Peyer's patch (tissue), 4 donors: Measurements from ENCODE around the gene ENTPD8. TPM values are rescaled to one million over a fixed set of nuclear protein-coding genes. Genes with fewer than 3 reads are reported as not detected.

ENCODE experiments used
- DNase-seq, 3 donors: peaks; one replicate each; pipeline ENCODE4 v3.0.0-alpha.2; 2017 to 2019
- H3K27ac ChIP-seq, 4 donors: fragments of 200-600 bp; sonication (generic); one replicate each; pipeline ENCODE4 v1.5.1; 2016 to 2019
- H3K27me3 ChIP-seq, 2 donors: fragments of 200-600 bp; sonication (generic); one replicate each; pipeline ENCODE4 v1.5.1; 2019
- H3K36me3 ChIP-seq, 3 donors: fragments of 200-600 bp; sonication (generic); one replicate each; pipeline ENCODE4 v1.5.1; 2016 to 2019
- H3K4me1 ChIP-seq, 4 donors: fragments of 200-600 bp; sonication (generic); one replicate each; pipeline ENCODE4 v1.5.1; 2016 to 2019
- H3K4me3 ChIP-seq, 4 donors: fragments of 200-600 bp; sonication (generic); 1 replicate in 3 of 4; 2 replicates in 1 of 4; pipeline ENCODE4 v1.5.1; 2016 to 2019; ENCODE audit warnings: mild to moderate bottlenecking in 1 of 4
- H3K9me3 ChIP-seq, 4 donors: fragments of 200-600 bp; sonication (generic); one replicate each; pipeline ENCODE4 v1.5.1; 2016 to 2019; ENCODE audit warnings: mild to moderate bottlenecking in 1 of 4
- POLR2A ChIP-seq, 2 donors: fragments of 450-650 bp; IDR thresholded peaks; one replicate each; pipeline ENCODE4 v1.5.1; 2017; ENCODE audit warnings: antibody characterized with exemption in 2 of 2, mild to moderate bottlenecking in 2 of 2, moderate library complexity in 2 of 2
- total RNA-seq, 4 donors: library from RNA; depleted of rRNA; stranded (reverse); fragments of >200 nt; gene quantifications; one replicate each; pipeline ENCODE4 v1.1.0, GENCODE V29; 2016
- TF ChIP-seq, protein P1 (sequence below), 6 experiments: fragments of 450-650 bp in 4 of 6; fragments of 200-600 bp in 2 of 6; sonication (generic) in 1 of 6; IDR thresholded peaks; one replicate each; pipeline ENCODE4 v1.5.1; 2017 to 2019; ENCODE audit warnings: antibody characterized with exemption in 6 of 6, mild to moderate bottlenecking in 3 of 6, moderate library complexity in 1 of 6

The ENTPD8 gene
- total RNA-seq, 4 donors from 2014 or later, result 26.4 to 143 (median 104) TPM

DNA sequence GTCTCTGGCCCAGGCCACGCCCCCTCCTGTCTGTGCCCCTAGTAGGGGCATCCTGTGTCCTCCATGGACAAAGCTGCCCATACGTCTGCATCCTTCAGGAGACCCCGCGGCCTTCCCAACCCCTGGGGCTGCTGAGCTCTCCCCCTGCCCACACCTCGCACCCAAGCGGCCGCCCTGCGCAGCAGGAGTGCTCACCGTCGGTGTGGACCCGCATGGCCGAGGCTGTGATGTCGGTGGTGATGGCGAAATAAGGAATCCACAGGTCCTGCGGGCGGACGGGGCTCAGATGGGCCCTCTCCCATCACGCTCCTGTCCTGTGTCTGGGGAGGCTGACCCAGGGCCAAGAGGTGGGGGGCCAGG lies 22.8 kb upstream of the ENTPD8 start:
- DNase-seq, result peak in 1 of 3 donors; percentile 41
- Histone ChIP-seq H3K9me3 (no peaks in the 10 kb centered on the region), H3K36me3 (no peaks in the 10 kb centered on the region), H3K27me3 (no peaks in the 10 kb centered on the region), H3K27ac (no peak overlapping the region), H3K4me3 (no peak overlapping the region), H3K4me1 (peaks cover 4 to 22% (median 15%) of the 10 kb centered on the region in 4 donors)
- no peak for TF ChIP-seq POLR2A (IDR thresholded peaks at IDR 0.05)
- TF ChIP-seq, protein P1, sequence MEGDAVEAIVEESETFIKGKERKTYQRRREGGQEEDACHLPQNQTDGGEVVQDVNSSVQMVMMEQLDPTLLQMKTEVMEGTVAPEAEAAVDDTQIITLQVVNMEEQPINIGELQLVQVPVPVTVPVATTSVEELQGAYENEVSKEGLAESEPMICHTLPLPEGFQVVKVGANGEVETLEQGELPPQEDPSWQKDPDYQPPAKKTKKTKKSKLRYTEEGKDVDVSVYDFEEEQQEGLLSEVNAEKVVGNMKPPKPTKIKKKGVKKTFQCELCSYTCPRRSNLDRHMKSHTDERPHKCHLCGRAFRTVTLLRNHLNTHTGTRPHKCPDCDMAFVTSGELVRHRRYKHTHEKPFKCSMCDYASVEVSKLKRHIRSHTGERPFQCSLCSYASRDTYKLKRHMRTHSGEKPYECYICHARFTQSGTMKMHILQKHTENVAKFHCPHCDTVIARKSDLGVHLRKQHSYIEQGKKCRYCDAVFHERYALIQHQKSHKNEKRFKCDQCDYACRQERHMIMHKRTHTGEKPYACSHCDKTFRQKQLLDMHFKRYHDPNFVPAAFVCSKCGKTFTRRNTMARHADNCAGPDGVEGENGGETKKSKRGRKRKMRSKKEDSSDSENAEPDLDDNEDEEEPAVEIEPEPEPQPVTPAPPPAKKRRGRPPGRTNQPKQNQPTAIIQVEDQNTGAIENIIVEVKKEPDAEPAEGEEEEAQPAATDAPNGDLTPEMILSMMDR (IDR thresholded peaks at IDR 0.05), result no peak

DNA sequence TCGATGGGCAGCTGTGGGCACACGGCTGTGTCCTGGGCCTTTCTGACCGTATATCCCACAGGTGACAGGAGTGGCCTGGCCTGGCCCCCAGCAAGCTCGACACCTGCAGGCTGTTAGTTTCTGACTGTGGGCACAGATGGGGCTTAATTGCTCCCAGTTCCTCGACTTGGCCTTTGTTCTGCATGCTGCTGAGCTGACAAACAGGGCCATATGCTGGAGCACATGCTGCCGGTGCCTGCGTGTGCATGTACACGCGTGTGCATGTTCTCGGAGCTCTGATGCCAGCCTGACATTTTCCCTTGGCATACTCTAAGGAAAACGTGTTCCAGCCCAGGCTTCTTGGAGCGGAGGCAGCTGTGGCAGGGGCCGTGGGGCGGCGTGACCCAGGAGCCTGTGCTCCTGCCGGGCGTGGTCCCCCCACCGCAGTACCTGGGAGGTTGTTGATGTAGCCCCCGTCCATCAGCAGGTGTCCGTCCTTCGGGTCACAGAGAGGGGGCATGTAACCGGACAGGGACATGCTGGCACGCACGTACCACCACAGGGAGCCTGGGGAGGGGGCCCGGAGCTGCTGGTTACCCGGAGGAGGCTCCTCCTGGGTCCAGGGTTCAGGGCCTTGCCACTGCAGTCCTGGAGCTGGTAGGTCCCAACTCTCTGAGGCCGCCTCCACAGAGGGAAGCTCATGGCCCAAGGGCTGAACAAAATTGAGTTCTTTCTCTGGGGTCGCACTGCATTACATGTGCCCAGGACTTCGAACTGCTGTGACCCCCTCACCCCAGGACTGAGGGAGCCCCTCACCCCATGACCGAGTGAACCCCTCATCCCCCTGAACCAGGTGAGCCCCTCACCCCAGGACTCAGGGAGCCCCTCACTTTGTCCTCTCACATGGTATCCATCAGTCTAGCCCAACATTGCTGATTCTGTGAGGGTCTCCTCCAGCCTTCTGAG lies 22.1 kb upstream of the ENTPD8 start:
- peak in 1 of 3 donors; percentile 45 for DNase-seq
- no peaks in the 10 kb centered on the region for H3K9me3 ChIP-seq
- peaks cover 4 to 29% (median 20%) of the 10 kb centered on the region in 4 donors for H3K4me1 ChIP-seq
- H3K4me3 ChIP-seq, result no peak overlapping the region
- no peak overlapping the region for H3K27ac ChIP-seq
- H3K27me3 ChIP-seq, result no peaks in the 10 kb centered on the region
- no peak for TF ChIP-seq POLR2A (IDR thresholded peaks at IDR 0.05)
- TF ChIP-seq, protein P1 (IDR thresholded peaks at IDR 0.05), result no peak
- no peaks in the 10 kb centered on the region for H3K36me3 ChIP-seq

DNA sequence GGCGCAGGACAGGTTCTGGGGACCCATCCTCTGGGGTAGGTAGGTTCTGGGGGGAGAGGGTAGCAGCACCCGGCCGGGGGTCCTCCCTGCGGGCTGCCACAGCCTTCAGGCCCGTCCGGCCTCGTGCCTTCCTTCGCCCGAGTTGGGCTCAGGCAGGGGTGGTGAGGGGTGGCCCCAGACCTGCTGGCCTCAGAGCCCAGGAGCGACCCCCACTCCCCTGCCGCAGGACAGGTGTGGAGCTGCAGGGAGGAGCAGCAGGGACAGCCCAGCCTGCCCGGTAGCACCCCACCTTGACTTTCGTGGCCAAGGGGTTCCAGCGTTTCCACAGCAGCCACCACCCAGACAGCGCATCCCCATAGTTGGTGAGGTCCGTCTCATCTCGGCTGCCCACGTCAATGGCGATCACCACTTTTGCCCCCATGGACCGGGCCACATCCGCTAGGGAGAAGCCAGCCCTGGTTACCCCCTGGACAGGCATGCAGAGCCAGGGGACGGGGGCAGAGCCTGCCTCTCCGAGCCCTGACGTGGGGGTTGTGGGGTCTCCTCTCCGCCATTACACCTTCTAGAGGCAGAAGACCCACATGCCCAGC lies 21.3 kb upstream of the ENTPD8 start:
- Histone ChIP-seq H3K4me3 (peak overlapping the region in 2 of 4 donors; percentile 14 to 40), H3K4me1 (peaks cover 8 to 32% (median 24%) of the 10 kb centered on the region in 4 donors), H3K27ac (peak overlapping the region in 3 of 4 donors; percentile 46 to 74 (median 68)), H3K9me3 (no peaks in the 10 kb centered on the region), H3K36me3 (peaks cover 0 to 1% (median 0%) of the 10 kb centered on the region in 3 donors), H3K27me3 (no peaks in the 10 kb centered on the region)
- no peak for TF ChIP-seq POLR2A (IDR thresholded peaks at IDR 0.05)
- TF ChIP-seq, protein P1 (IDR thresholded peaks at IDR 0.05), result no peak
- no peak for DNase-seq

DNA sequence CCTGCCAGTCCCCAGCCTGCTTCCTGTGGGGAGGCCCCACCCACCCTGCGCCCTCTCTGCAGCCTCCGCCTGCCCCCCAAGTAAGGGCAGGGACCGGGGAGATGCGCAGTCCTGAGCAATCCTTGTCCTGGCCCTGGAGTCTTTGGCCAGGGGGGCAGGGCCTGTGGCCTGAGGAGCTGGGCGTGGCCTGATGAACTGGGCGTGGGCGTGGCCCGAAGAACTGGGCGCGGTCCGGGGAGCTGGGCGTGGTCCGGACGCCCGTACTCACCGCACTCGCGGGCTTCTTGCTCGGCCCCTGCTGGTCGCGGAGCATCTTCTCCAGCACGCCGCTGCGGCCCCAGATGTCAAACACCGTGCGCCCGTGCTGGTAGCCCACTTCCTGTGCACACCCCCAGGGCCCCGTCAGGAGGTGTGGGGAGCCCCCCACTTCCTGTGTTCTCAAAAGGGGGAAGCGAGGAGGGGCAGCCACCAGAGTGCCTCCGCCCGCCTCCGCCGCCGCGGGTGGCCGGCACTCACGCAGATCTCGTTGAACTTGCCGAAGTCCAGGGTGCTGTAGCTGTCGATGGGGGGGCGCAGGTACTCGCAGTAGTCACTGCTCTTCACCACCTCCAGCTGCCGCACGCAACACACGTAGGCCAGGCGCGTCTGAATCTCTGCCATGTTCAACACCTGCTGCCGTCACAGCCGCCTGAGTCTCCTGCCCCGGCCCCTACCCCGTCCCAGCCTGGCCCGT lies 20.7 kb upstream of the ENTPD8 start:
- H3K36me3 ChIP-seq, result peaks cover 0 to 8% (median 0%) of the 10 kb centered on the region in 3 donors
- H3K27ac ChIP-seq, result peak overlapping the region in 3 of 4 donors; percentile 46 to 74 (median 68)
- H3K27me3 ChIP-seq, result no peaks in the 10 kb centered on the region
- no peaks in the 10 kb centered on the region for H3K9me3 ChIP-seq
- H3K4me1 ChIP-seq, result peaks cover 8 to 33% (median 25%) of the 10 kb centered on the region in 4 donors
- H3K4me3 ChIP-seq, result peak overlapping the region; percentile 14 to 40 (median 18)
- peak; percentile 66 to 95 (median 90) for DNase-seq
- TF ChIP-seq, protein P1 (IDR thresholded peaks at IDR 0.05), result peak in 2 of 6 experiments; percentile 14 to 19
- TF ChIP-seq POLR2A (IDR thresholded peaks at IDR 0.05), result no peak

GRCh38 chr9:137461316-137461662 lies 20.1 kb upstream of the ENTPD8 start:
- peaks cover 8 to 33% (median 25%) of the 10 kb centered on the region in 4 donors for H3K4me1 ChIP-seq
- H3K27me3 ChIP-seq, result no peaks in the 10 kb centered on the region
- TF ChIP-seq POLR2A (IDR thresholded peaks at IDR 0.05), result no peak
- TF ChIP-seq, protein P1 (IDR thresholded peaks at IDR 0.05), result no peak
- no peaks in the 10 kb centered on the region for H3K9me3 ChIP-seq
- H3K27ac ChIP-seq, result peak overlapping the region in 2 of 4 donors; percentile 46 to 74
- no peak for DNase-seq
- H3K36me3 ChIP-seq, result peaks cover 0 to 13% (median 0%) of the 10 kb centered on the region in 3 donors
- peak overlapping the region in 2 of 4 donors; percentile 17 to 40 for H3K4me3 ChIP-seq
